Measurements from ENCODE around the gene COG2. TPM values are rescaled to one million over a fixed set of nuclear protein-coding genes. Genes with fewer than 3 reads are reported as not detected.

The COG2 gene
- total RNA-seq, 4 donors from 2014 or later: 21.9 to 34.4 (median 23.8) TPM

DNA sequence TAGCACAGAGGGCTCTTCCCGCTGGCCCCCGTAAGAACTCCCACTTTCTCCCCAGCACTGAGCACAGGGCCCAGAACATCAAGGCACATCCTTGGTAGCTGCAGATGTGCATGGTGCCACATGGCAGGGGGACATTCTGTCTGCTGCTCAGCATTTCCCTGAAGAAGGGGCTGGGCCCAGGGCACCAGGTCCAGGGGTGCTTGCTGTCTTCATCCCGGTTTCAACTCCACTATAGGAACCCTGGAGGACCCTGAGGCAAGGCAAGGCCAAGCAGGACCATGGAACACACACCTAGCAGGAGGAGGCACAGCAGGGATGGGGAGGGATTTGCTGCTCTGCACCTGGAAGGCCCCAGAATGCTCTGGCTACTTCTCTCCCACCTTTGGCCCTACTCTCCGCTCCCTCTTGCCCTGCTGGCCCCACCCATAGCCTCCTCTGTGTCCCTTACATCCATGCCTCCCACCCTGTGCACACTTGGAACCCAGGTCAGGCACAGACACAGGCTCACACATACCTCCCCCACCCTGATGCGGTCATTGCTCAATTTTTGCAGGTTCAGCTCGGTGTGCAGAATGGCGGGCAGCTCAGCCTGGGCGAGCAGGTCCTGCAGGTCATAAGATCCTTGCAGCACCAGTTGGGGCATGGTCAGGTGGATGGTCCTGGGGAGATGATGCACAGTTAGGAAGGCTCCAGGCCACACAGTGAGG is 61.6 kb downstream of the COG2 start:
- H3K9me3 ChIP-seq: no peaks in the 10 kb centered on the region
- no peak for DNase-seq (ENCODE audit: low spot score in 2 of 2)
- no peaks in the 10 kb centered on the region for H3K36me3 ChIP-seq
- TF ChIP-seq EP300 (IDR thresholded peaks at IDR 0.05) (no peak), POLR2A (IDR thresholded peaks at IDR 0.05) (no peak), POLR2AphosphoS5 (IDR thresholded peaks at IDR 0.05) (no peak)
- TF ChIP-seq, protein P1, sequence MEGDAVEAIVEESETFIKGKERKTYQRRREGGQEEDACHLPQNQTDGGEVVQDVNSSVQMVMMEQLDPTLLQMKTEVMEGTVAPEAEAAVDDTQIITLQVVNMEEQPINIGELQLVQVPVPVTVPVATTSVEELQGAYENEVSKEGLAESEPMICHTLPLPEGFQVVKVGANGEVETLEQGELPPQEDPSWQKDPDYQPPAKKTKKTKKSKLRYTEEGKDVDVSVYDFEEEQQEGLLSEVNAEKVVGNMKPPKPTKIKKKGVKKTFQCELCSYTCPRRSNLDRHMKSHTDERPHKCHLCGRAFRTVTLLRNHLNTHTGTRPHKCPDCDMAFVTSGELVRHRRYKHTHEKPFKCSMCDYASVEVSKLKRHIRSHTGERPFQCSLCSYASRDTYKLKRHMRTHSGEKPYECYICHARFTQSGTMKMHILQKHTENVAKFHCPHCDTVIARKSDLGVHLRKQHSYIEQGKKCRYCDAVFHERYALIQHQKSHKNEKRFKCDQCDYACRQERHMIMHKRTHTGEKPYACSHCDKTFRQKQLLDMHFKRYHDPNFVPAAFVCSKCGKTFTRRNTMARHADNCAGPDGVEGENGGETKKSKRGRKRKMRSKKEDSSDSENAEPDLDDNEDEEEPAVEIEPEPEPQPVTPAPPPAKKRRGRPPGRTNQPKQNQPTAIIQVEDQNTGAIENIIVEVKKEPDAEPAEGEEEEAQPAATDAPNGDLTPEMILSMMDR (IDR thresholded peaks at IDR 0.05): no peak
- H3K27ac ChIP-seq: no peak overlapping the region
- peaks cover 3% of the 10 kb centered on the region for H3K4me1 ChIP-seq
- H3K4me3 ChIP-seq: no peak overlapping the region
- H3K27me3 ChIP-seq: no peaks in the 10 kb centered on the region
- 94% methylated on average over 7 of the region's 8 CpGs for WGBS

DNA sequence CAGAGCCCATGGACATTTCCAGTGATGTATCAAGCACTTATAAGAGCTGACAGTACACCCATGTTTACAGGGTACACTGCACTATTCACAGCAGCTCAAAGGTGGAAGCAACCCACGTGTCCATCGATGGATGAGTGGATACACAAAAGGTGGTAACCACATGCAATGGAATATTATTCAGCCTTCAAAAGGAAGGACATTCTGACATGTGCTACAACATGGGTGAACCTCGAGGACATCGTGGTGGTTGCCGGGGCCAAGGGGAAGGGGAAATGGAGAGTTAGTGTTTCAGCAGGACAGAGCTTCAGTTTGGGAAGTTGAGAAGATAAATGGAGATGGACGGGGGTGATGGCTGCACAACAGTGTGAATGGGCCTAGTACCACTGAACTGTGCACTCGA is 62.5 kb downstream of the COG2 start:
- WGBS: 90% methylated on average over 7 of the region's 7 CpGs
- no peak for DNase-seq (ENCODE audit: low spot score in 2 of 2)
- Histone ChIP-seq H3K9me3 (no peaks in the 10 kb centered on the region), H3K27ac (no peak overlapping the region), H3K27me3 (no peaks in the 10 kb centered on the region), H3K4me1 (peaks cover 3% of the 10 kb centered on the region), H3K4me3 (no peak overlapping the region), H3K36me3 (no peaks in the 10 kb centered on the region)
- no peak for TF ChIP-seq POLR2A (IDR thresholded peaks at IDR 0.05)
- no peak for TF ChIP-seq EP300 (IDR thresholded peaks at IDR 0.05)
- TF ChIP-seq, protein P1 (IDR thresholded peaks at IDR 0.05): no peak
- no peak for TF ChIP-seq POLR2AphosphoS5 (IDR thresholded peaks at IDR 0.05)

DNA sequence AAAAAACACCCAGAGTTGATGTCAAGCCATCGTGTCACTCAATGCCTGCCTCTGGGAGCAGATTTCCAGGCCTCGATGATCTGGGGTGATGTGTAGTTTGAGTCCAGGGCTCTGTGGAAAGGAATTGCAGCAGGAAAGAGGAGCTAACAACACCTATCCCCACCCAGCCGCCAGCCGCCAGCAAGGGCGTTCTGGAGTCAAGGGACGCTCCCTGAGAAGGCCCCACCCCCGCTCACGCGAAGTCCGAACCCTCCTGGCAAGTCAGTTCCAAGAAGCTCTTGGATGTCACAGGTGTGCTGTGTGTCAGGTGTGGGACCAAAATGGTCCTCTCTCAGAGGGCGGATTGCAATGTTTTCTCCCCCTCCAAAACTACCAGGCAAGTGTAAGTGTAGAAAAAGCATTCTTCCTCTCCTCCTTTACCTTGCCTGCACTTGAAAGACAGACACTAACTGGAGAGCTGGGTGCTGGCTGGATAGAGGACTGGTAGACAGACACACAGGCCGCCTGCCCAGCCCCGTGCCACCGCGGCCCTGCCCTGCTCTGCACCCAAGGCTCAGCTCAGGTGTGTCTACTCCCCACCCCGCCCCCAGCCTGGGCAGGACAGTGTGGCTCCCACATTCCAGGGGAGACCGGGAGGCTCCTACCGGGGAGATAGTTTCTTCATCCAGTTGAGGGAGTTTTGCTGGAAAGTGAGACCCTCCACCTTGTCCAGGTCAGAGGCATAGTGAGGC is 63.2 kb downstream of the COG2 start:
- H3K9me3 ChIP-seq: no peaks in the 10 kb centered on the region
- TF ChIP-seq POLR2A (IDR thresholded peaks at IDR 0.05) (no peak), POLR2AphosphoS5 (IDR thresholded peaks at IDR 0.05) (no peak), EP300 (IDR thresholded peaks at IDR 0.05) (no peak)
- TF ChIP-seq, protein P1 (IDR thresholded peaks at IDR 0.05): no peak
- WGBS: 89% methylated on average over 17 of the region's 18 CpGs
- no peaks in the 10 kb centered on the region for H3K36me3 ChIP-seq
- no peaks in the 10 kb centered on the region for H3K27me3 ChIP-seq
- H3K4me3 ChIP-seq: no peak overlapping the region
- H3K4me1 ChIP-seq: peaks cover 3% of the 10 kb centered on the region
- H3K27ac ChIP-seq: no peak overlapping the region
- DNase-seq (ENCODE audit: low spot score in 2 of 2): no peak

DNA sequence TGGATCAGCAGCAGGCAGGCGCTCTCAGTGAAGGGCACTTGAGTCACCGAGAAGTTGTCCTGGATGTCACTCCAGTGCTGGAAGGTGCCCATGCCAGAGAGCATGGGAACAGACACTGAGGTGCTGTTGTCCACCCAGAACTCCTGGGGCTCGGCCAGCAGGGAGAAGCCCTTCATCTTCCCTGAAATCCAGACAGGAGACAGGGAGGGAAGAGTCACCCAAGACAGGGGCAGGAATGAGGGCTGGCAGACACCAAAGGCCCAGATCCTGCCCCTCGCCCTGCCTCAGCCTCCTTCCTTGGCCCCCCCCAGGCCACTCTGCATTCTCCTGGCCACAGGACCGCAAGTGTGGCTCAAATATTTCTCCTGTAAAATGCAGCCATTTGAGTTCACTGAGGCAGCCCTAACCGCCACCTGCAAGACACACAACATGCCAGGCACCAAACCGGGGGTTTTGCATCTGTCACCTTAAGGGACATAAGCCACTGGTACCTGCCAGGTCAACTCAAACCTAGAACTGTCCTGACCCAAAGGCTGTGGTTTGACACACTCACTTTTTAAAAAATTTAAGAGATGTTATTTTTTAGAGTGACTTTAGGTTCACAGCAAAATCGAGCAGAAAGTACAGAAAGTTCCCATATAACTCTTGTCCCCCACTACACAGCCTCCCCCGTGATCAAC is 63.9 kb downstream of the COG2 start:
- DNase-seq (ENCODE audit: low spot score in 2 of 2): no peak
- H3K4me3 ChIP-seq: no peak overlapping the region
- no peaks in the 10 kb centered on the region for H3K36me3 ChIP-seq
- no peaks in the 10 kb centered on the region for H3K9me3 ChIP-seq
- H3K27me3 ChIP-seq: no peaks in the 10 kb centered on the region
- 88% methylated on average over 6 of the region's 9 CpGs for WGBS
- no peak overlapping the region for H3K27ac ChIP-seq
- peaks cover 3% of the 10 kb centered on the region for H3K4me1 ChIP-seq
- TF ChIP-seq, protein P1 (IDR thresholded peaks at IDR 0.05): no peak
- TF ChIP-seq EP300 (IDR thresholded peaks at IDR 0.05) (no peak), POLR2AphosphoS5 (IDR thresholded peaks at IDR 0.05) (no peak), POLR2A (IDR thresholded peaks at IDR 0.05) (no peak)
